H54 (cell line): Measurements from ENCODE around the gene RPLP2.

Experiments used
- DNase-seq: peaks from one replicate; pipeline ENCODE4 v3.0.0; 2011; ENCODE audit warnings: low spot score, mixed read lengths; ENCODE audit not compliant: insufficient read length
- FAIRE-seq: peaks from 3 replicates; lab custom pipeline; 2011; peaks lifted over from hg19 to GRCh38; lab: Jason Lieb, UNC
- POLR2A ChIP-seq: IDR thresholded peaks from 2 replicates; pipeline ENCODE4 v1.6.1; 2011; ENCODE audit warnings: low read depth, mild to moderate bottlenecking, low read length

Gene RPLP2

GRCh38 chr11:769887-770641, 39.7 kb upstream of the RPLP2 start:
- FAIRE-seq (no peak), DNase-seq (no peak)
- no peak for TF ChIP-seq POLR2A

- FAIRE-seq (no peak), DNase-seq (no peak)
- no peak for TF ChIP-seq POLR2A
Measured at GRCh38 chr11:770642-771616, 38.8 kb upstream of the RPLP2 start.

- no peak for FAIRE-seq
- TF ChIP-seq POLR2A, result no peak
- DNase-seq, result no peak
Measured at GRCh38 chr11:771617-772204, 38.1 kb upstream of the RPLP2 start.

GRCh38 chr11:772429-773390, 37.1 kb upstream of the RPLP2 start:
- no peak for DNase-seq
- TF ChIP-seq POLR2A, result no peak
- no peak for FAIRE-seq

GRCh38 chr11:773425-773824, 36.3 kb upstream of the RPLP2 start:
- no peak for DNase-seq

GRCh38 chr11:773830-774229, 35.9 kb upstream of the RPLP2 start:
- DNase-seq, result no peak
- FAIRE-seq, result no peak
- TF ChIP-seq POLR2A, result no peak

More at GRCh38 chr11:773425-773824, 36.3 kb upstream of the RPLP2 start:
- TF ChIP-seq POLR2A, result no peak
- no peak for FAIRE-seq

GRCh38 chr11:774873-775592, 34.7 kb upstream of the RPLP2 start:
- no peak for FAIRE-seq

GRCh38 chr11:776263-776560, 33.6 kb upstream of the RPLP2 start:
- no peak for TF ChIP-seq POLR2A
- FAIRE-seq, result no peak
- DNase-seq, result no peak

More at GRCh38 chr11:774873-775592, 34.7 kb upstream of the RPLP2 start:
- no peak for DNase-seq
- TF ChIP-seq POLR2A, result no peak

- FAIRE-seq, result no peak
- no peak for TF ChIP-seq POLR2A
- DNase-seq, result no peak
Measured at GRCh38 chr11:776561-777287, 33.0 kb upstream of the RPLP2 start.

GRCh38 chr11:777288-778255, 32.2 kb upstream of the RPLP2 start, which contains the start of gene GATD1:
TSS of gene GATD1 (minus strand) at chr11:777487. CDS start at chr11:777462, 25 bp downstream.
- DNase-seq (peak; percentile 99), FAIRE-seq (no peak)
- peak; percentile 97 for TF ChIP-seq POLR2A
